HCT116 (cell line): ENCODE data around the gene CA10. TPM values are rescaled to one million over a fixed set of nuclear protein-coding genes. Genes with fewer than 3 reads are reported as not detected.

Experiments used
- ATAC-seq: fragments of 200-7000 bp; cut with Tn5 transposase; 2 replicates; pipeline ENCODE4 v1.9.1; 2020; ENCODE audit warnings: mild to moderate bottlenecking, moderate library complexity
- BruUV-seq: library from RNA; stranded (reverse); fragments of 400-500 nt; replicated peaks from 2 replicates; lab custom pipeline; 2021; lab: Mats Ljungman, UMichigan
- CTCF ChIA-PET: fragments of 300-600 bp; sonication (Branson Sonifier 250); formaldehyde crosslinking; loops from one replicate; lab custom pipeline; 2021; ENCODE audit warnings: antibody characterized with exemption; lab: Charles Lee
- POLR2A ChIA-PET: fragments of 300-600, 350-600 bp; sonication (Branson Sonifier 250); formaldehyde crosslinking; loops from one replicate; lab custom pipeline; 2021; ENCODE audit warnings: antibody characterized with exemption; lab: Charles Lee
- RAD21 ChIA-PET, 2 experiments: fragments of 300-600 bp; sonication (Branson Sonifier 250); formaldehyde crosslinking; loops; one replicate each; lab custom pipeline; 2023; ENCODE audit warnings: low total read pairs in 2 of 2; ENCODE audit not compliant: uncharacterized antibody in 2 of 2, unreplicated experiment in 2 of 2, low non-redundant PET in 1 of 2; lab: Charles Lee
- DNase-seq: peaks from one replicate; pipeline ENCODE4 v3.0.0-alpha.2; 2010; ENCODE audit warnings: low read depth, low spot score
- H2AFZ ChIP-seq: fragments of 200-600 bp; shearing (Covaris generic), sonication (generic); 2 replicates; pipeline ENCODE4 v1.6.1; 2017; ENCODE audit warnings: low read depth, mixed run types, mixed read lengths, antibody characterized with exemption, low read length; ENCODE audit not compliant: poor library complexity, severe bottlenecking
- H3K27ac ChIP-seq: 2 replicates; pipeline ENCODE4 v1.5.1; 2012; ENCODE audit warnings: low read depth, low read length
- H3K27me3 ChIP-seq: fragments of 200-600 bp; sonication (generic); 2 replicates; pipeline ENCODE4 v1.6.1; 2016; ENCODE audit warnings: mixed run types, low read length, mixed read lengths; ENCODE audit not compliant: insufficient read depth
- H3K36me3 ChIP-seq, 2 experiments: fragments of 200-500 bp in 1 of 2; fragments of 200-600 bp in 1 of 2; sonication (Bioruptor generic) in 1 of 2; sonication (generic) in 1 of 2; 2 replicates each; pipeline versions ENCODE4 v1.5.1 to v1.6.1; 2014 to 2016; ENCODE audit warnings: low read length in 2 of 2, inconsistent platforms in 1 of 2, mixed read lengths in 1 of 2, mixed run types in 1 of 2; ENCODE audit not compliant: insufficient read depth in 2 of 2, control insufficient read depth in 1 of 2
- H3K4me1 ChIP-seq, 2 experiments: fragments of 200-600 bp in 1 of 2; sonication (generic) in 1 of 2; 2 replicates each; pipeline versions ENCODE4 v1.5.1 to v1.6.1; 2012 to 2017; ENCODE audit warnings: low read length in 2 of 2, inconsistent platforms in 1 of 2, mild to moderate bottlenecking in 1 of 2, mixed read lengths in 1 of 2, mixed run types in 1 of 2, moderate library complexity in 1 of 2; ENCODE audit not compliant: insufficient read depth in 2 of 2, control insufficient read depth in 1 of 2
- H3K4me2 ChIP-seq: fragments of 200-600 bp; sonication (generic); 2 replicates; pipeline ENCODE4 v1.6.1; 2017; ENCODE audit warnings: mixed run types, low read length, mixed read lengths
- H3K4me3 ChIP-seq, 2 experiments: fragments of 200-600 bp in 1 of 2; sonication (generic) in 1 of 2; replicated peaks in 1 of 2; 2 replicates each; pipeline ENCODE4 v1.5.1; 2011 to 2016; ENCODE audit warnings: low read length in 2 of 2, control low read depth in 1 of 2, low read depth in 1 of 2, mild to moderate bottlenecking in 1 of 2, mixed read lengths in 1 of 2, mixed run types in 1 of 2
- H3K79me2 ChIP-seq: fragments of 200-600 bp; sonication (generic); 2 replicates; pipeline ENCODE4 v1.6.1; 2017; ENCODE audit warnings: mild to moderate bottlenecking, mixed run types, low read length, moderate library complexity, mixed read lengths; ENCODE audit not compliant: insufficient read depth
- H3K9ac ChIP-seq: fragments of 200-600 bp; sonication (generic); 2 replicates; pipeline ENCODE4 v1.6.1; 2016; ENCODE audit warnings: low read length, mixed read lengths
- H3K9me2 ChIP-seq: fragments of 200-600 bp; sonication (generic), shearing (Covaris generic); 2 replicates; pipeline ENCODE4 v1.6.1; 2017; ENCODE audit warnings: mixed run types, mild to moderate bottlenecking, moderate library complexity; ENCODE audit not compliant: insufficient read depth
- H3K9me3 ChIP-seq, 2 experiments: fragments of 200-500 bp in 1 of 2; fragments of 200-600 bp in 1 of 2; sonication (Bioruptor generic) in 1 of 2; sonication (generic) in 1 of 2; 2 replicates each; pipeline ENCODE4 v1.6.1; 2014 to 2017; ENCODE audit warnings: low read length in 2 of 2, mixed read lengths in 2 of 2, inconsistent platforms in 1 of 2, low read depth in 1 of 2, mild to moderate bottlenecking in 1 of 2, mixed run types in 1 of 2, moderate library complexity in 1 of 2; ENCODE audit not compliant: control insufficient read depth in 1 of 2, insufficient read depth in 1 of 2
- H4K20me1 ChIP-seq: fragments of 200-600 bp; sonication (generic), shearing (Covaris generic); 2 replicates; pipeline ENCODE4 v1.6.1; 2017; ENCODE audit warnings: mixed run types, mild to moderate bottlenecking, moderate library complexity; ENCODE audit not compliant: insufficient read depth
- CBX3 ChIP-seq: IDR thresholded peaks from 2 replicates; pipeline ENCODE4 v1.6.1; 2012; ENCODE audit warnings: low read depth
- CEBPB ChIP-seq: IDR thresholded peaks from 2 replicates; pipeline ENCODE4 v1.6.1; 2012; ENCODE audit warnings: low read depth
- ELF1 ChIP-seq: IDR thresholded peaks from 2 replicates; pipeline ENCODE4 v1.6.1; 2012; ENCODE audit warnings: low read depth, borderline replicate concordance
- EZH2phosphoT487 ChIP-seq: fragments of 200-600 bp; IDR thresholded peaks from 2 replicates; pipeline ENCODE4 v1.6.1; 2018; ENCODE audit warnings: antibody characterized with exemption, borderline replicate concordance
- FOSL1 ChIP-seq: IDR thresholded peaks from 2 replicates; pipeline ENCODE4 v1.6.1; 2012; ENCODE audit warnings: low read depth
- MAX ChIP-seq: IDR thresholded peaks from 2 replicates; pipeline ENCODE4 v1.6.1; 2012
- POLR2A ChIP-seq: IDR thresholded peaks from 2 replicates; pipeline ENCODE4 v1.7.0; 2011; ENCODE audit warnings: borderline replicate concordance; ENCODE audit not compliant: insufficient read depth, insufficient read length; ENCODE audit errors: extremely low read depth
- POLR2AphosphoS5 ChIP-seq: IDR thresholded peaks from 2 replicates; pipeline ENCODE4 v1.6.1; 2011; ENCODE audit warnings: mild to moderate bottlenecking, low read depth, low read length, moderate library complexity
- RAD21 ChIP-seq: IDR thresholded peaks from 2 replicates; pipeline ENCODE4 v1.6.1; 2012; ENCODE audit warnings: low read depth, mild to moderate bottlenecking
- REST ChIP-seq: IDR thresholded peaks from 2 replicates; pipeline ENCODE4 v1.6.1; 2012; ENCODE audit warnings: low read depth
- SIN3A ChIP-seq: IDR thresholded peaks from 2 replicates; pipeline ENCODE4 v1.6.1; 2012; ENCODE audit warnings: low read depth
- SP1 ChIP-seq: IDR thresholded peaks from 2 replicates; pipeline ENCODE4 v1.6.1; 2012; ENCODE audit warnings: low read depth
- SRF ChIP-seq: IDR thresholded peaks from 2 replicates; pipeline ENCODE4 v1.6.1; 2012; ENCODE audit warnings: low read depth
- ZBTB33 ChIP-seq: IDR thresholded peaks from 2 replicates; pipeline ENCODE4 v1.6.1; 2011; ENCODE audit warnings: mild to moderate bottlenecking, low read length, moderate library complexity; ENCODE audit not compliant: insufficient replicate concordance; ENCODE audit errors: extremely low read depth
- ZFX ChIP-seq: fragments of 450-650 bp; IDR thresholded peaks from 2 replicates; pipeline ENCODE4 v1.6.1; 2017
- intact Hi-C: fragments of 100-400 bp; cut with micrococcal nuclease; formaldehyde crosslinking; loops from 2 replicates; pipeline ENCODE4 v1.10.0; 2022
- total RNA-seq: library from RNA; stranded (reverse); gene quantifications from one replicate; pipeline ENCODE4 v1.2.1, GENCODE V29; 2021; ENCODE audit not compliant: unreplicated experiment

Gene CA10
- total RNA-seq, 1 experiment from 2014 or later: not detected

- no peak overlapping the region for H2AFZ ChIP-seq
- H3K27me3 ChIP-seq: no peaks in the 10 kb centered on the region
- ChIA-PET RAD21 (no interaction called here), POLR2A (no interaction called here), CTCF (no interaction called here)
- no peak overlapping the region for H3K9ac ChIP-seq
- H3K4me1 ChIP-seq: no peaks in the 10 kb centered on the region
- H3K4me3 ChIP-seq: no peak overlapping the region
- no peak for ATAC-seq
- H3K4me2 ChIP-seq: no peak overlapping the region
- no peaks in the 10 kb centered on the region for H3K79me2 ChIP-seq
- H3K27ac ChIP-seq: no peak overlapping the region
- H3K9me2 ChIP-seq: no peaks in the 10 kb centered on the region
- TF ChIP-seq POLR2AphosphoS5: no peak
- TF ChIP-seq ELF1: no peak
- TF ChIP-seq ZFX: no peak
- no peak for TF ChIP-seq FOSL1
- no peak for TF ChIP-seq SRF
- no peak for TF ChIP-seq CEBPB
- no peak for TF ChIP-seq SIN3A
- no peak for TF ChIP-seq MAX
- TF ChIP-seq EZH2phosphoT487: no peak
- intact Hi-C loops: no loop called here
- H3K9me3 ChIP-seq: peaks cover 19 to 45% of the 10 kb centered on the region in 2 experiments; a peak in 3 of 4 replicates
- no peak for DNase-seq
- no peaks in the 10 kb centered on the region for H3K36me3 ChIP-seq
- no peaks in the 10 kb centered on the region for H4K20me1 ChIP-seq
- no TSS peak for BruUV-seq
Observed at GRCh38 chr17:52143542-52143941, 15.0 kb downstream of the CA10 start.

GRCh38 chr17:52140601-52141000 lies 17.9 kb downstream of the CA10 start:
- Histone ChIP-seq H3K4me2 (no peak overlapping the region), H3K9ac (no peak overlapping the region), H3K9me3 (peaks cover 15 to 42% of the 10 kb centered on the region in 2 experiments; a peak in 3 of 4 replicates), H3K9me2 (no peaks in the 10 kb centered on the region), H3K4me3 (no peak overlapping the region), H3K36me3 (no peaks in the 10 kb centered on the region), H2AFZ (no peak overlapping the region), H3K4me1 (no peaks in the 10 kb centered on the region), H3K79me2 (no peaks in the 10 kb centered on the region), H3K27me3 (no peaks in the 10 kb centered on the region), H3K27ac (no peak overlapping the region), H4K20me1 (no peaks in the 10 kb centered on the region)
- intact Hi-C loops: no loop called here
- DNase-seq: no peak
- no peak for ATAC-seq
- no TSS peak for BruUV-seq
- ChIA-PET RAD21 (no interaction called here), POLR2A (no interaction called here), CTCF (no interaction called here)
- no peak for TF ChIP-seq POLR2AphosphoS5
- no peak for TF ChIP-seq SRF
- no peak for TF ChIP-seq POLR2A
- TF ChIP-seq ELF1: no peak
- TF ChIP-seq SP1: no peak
- no peak for TF ChIP-seq RAD21
- TF ChIP-seq ZBTB33: no peak
- no peak for TF ChIP-seq CBX3
- TF ChIP-seq MAX: no peak
- TF ChIP-seq CEBPB: no peak
- TF ChIP-seq REST: no peak
